ENCODE results near the gene CUL4A. TPM values are rescaled to one million over a fixed set of nuclear protein-coding genes. Genes with fewer than 3 reads are reported as not detected.

The CUL4A gene
- total RNA-seq, 6 donors from 2014 or later = 54.4 to 346 (median 129) TPM

GRCh38 chr13:113274721-113275120 lies 65.3 kb downstream of the CUL4A start:
- ATAC-seq (ENCODE audit: low FRiP score in 2 of 2) (no peak), DNase-seq (no peak)
- Histone ChIP-seq H3K27ac (peak overlapping the region in 2 of 4 donors; percentile 46 to 73), H3K9me3 (no peaks in the 10 kb centered on the region), H3K4me3 (no peak overlapping the region), H3K4me1 (peaks cover 6 to 24% (median 22%) of the 10 kb centered on the region in 4 donors), H3K36me3 (no peaks in the 10 kb centered on the region), H3K27me3 (no peaks in the 10 kb centered on the region)
- TF ChIP-seq POLR2A (IDR thresholded peaks at IDR 0.05) = no peak
- TF ChIP-seq CTCF (IDR thresholded peaks at IDR 0.05) = no peak
- no peak for TF ChIP-seq EP300 (IDR thresholded peaks at IDR 0.05)
- TF ChIP-seq POLR2AphosphoS5 (IDR thresholded peaks at IDR 0.05) = no peak
- 79 to 85% methylated on average over 3 of the region's 3 CpGs for WGBS, 2 donors

GRCh38 chr13:113275387-113275786 lies 66.0 kb downstream of the CUL4A start:
- H3K27me3 ChIP-seq = no peaks in the 10 kb centered on the region
- 7 to 22% methylated on average over 3 of the region's 3 CpGs for WGBS, 2 donors
- peaks cover 6 to 24% (median 22%) of the 10 kb centered on the region in 4 donors for H3K4me1 ChIP-seq
- no peaks in the 10 kb centered on the region for H3K36me3 ChIP-seq
- H3K9me3 ChIP-seq = no peaks in the 10 kb centered on the region
- peak overlapping the region in 1 of 4 donors; percentile 73 for H3K27ac ChIP-seq
- TF ChIP-seq POLR2AphosphoS5 (IDR thresholded peaks at IDR 0.05) (no peak), POLR2A (IDR thresholded peaks at IDR 0.05) (no peak), EP300 (IDR thresholded peaks at IDR 0.05) (no peak), CTCF (IDR thresholded peaks at IDR 0.05) (peak in 4 of 6 experiments; percentile 23 to 53 (median 44))
- ATAC-seq (ENCODE audit: low FRiP score in 2 of 2) (peak; percentile 21 to 58), DNase-seq (peak in 1 of 2 donors; percentile 39)
- H3K4me3 ChIP-seq = no peak overlapping the region

GRCh38 chr13:113280126-113280525 lies 70.7 kb downstream of the CUL4A start:
- no peaks in the 10 kb centered on the region for H3K9me3 ChIP-seq
- peaks cover 6 to 7% (median 6%) of the 10 kb centered on the region in 4 donors for H3K4me1 ChIP-seq
- no peaks in the 10 kb centered on the region for H3K27me3 ChIP-seq
- 83 to 87% methylated on average over 6 of the region's 6 CpGs for WGBS, 2 donors
- H3K27ac ChIP-seq = no peak overlapping the region
- ATAC-seq (ENCODE audit: low FRiP score in 2 of 2) (no peak), DNase-seq (no peak)
- H3K4me3 ChIP-seq = no peak overlapping the region
- no peaks in the 10 kb centered on the region for H3K36me3 ChIP-seq
- TF ChIP-seq EP300 (IDR thresholded peaks at IDR 0.05) = no peak
- no peak for TF ChIP-seq POLR2A (IDR thresholded peaks at IDR 0.05)
- no peak for TF ChIP-seq POLR2AphosphoS5 (IDR thresholded peaks at IDR 0.05)
- TF ChIP-seq CTCF (IDR thresholded peaks at IDR 0.05) = no peak

GRCh38 chr13:113283904-113284303 lies 74.5 kb downstream of the CUL4A start:
- Histone ChIP-seq H3K9me3 (no peaks in the 10 kb centered on the region), H3K27ac (no peak overlapping the region), H3K27me3 (no peaks in the 10 kb centered on the region), H3K4me3 (no peak overlapping the region), H3K4me1 (no peaks in the 10 kb centered on the region), H3K36me3 (no peaks in the 10 kb centered on the region)
- WGBS, 2 donors = 83 to 86% methylated on average over 8 of the region's 8 CpGs
- TF ChIP-seq POLR2AphosphoS5 (IDR thresholded peaks at IDR 0.05) (no peak), EP300 (IDR thresholded peaks at IDR 0.05) (no peak), POLR2A (IDR thresholded peaks at IDR 0.05) (no peak), CTCF (IDR thresholded peaks at IDR 0.05) (no peak)
- ATAC-seq (ENCODE audit: low FRiP score in 2 of 2) = no peak
- DNase-seq = no peak

GRCh38 chr13:113288880-113289279 lies 79.5 kb downstream of the CUL4A start:
- DNase-seq (no peak), ATAC-seq (ENCODE audit: low FRiP score in 2 of 2) (no peak)
- H3K27me3 ChIP-seq = no peaks in the 10 kb centered on the region
- peaks cover 0 to 5% (median 2%) of the 10 kb centered on the region in 4 donors for H3K4me1 ChIP-seq
- no peak overlapping the region for H3K4me3 ChIP-seq
- no peak for TF ChIP-seq EP300 (IDR thresholded peaks at IDR 0.05)
- no peak for TF ChIP-seq CTCF (IDR thresholded peaks at IDR 0.05)
- no peak for TF ChIP-seq POLR2AphosphoS5 (IDR thresholded peaks at IDR 0.05)
- no peak for TF ChIP-seq POLR2A (IDR thresholded peaks at IDR 0.05)
- H3K27ac ChIP-seq = no peak overlapping the region
- no peaks in the 10 kb centered on the region for H3K9me3 ChIP-seq
- WGBS, 2 donors = 54 to 71% methylated on average over 5 of the region's 5 CpGs
- no peaks in the 10 kb centered on the region for H3K36me3 ChIP-seq

Data from upper lobe of left lung (tissue), 6 donors.